SK-N-SH treated with all-trans-retinoic acid at 6 μM for 48 hours (cell line): ENCODE data around the gene YIPF4.

Source experiments
- ATAC-seq: fragments of 200-7000 bp; cut with Tn5 transposase; 3 replicates; pipeline ENCODE4 v1.9.1; 2020; ENCODE audit warnings: mild to moderate bottlenecking, moderate library complexity
- ARNTL ChIP-seq: fragments of 450-650 bp; formaldehyde crosslinking; IDR thresholded peaks from 2 replicates; pipeline ENCODE4 v1.5.0; 2020; ENCODE audit warnings: low read depth, mild to moderate bottlenecking, moderate library complexity, borderline replicate concordance
- BACH2 ChIP-seq: fragments of 250-450 bp; sonication (Bioruptor Pico); IDR thresholded peaks from 2 replicates; pipeline ENCODE4 v1.9.0; 2021; ENCODE audit warnings: mild to moderate bottlenecking, borderline replicate concordance
- CSDC2 ChIP-seq: fragments of 250-450 bp; sonication (Bioruptor Pico); IDR thresholded peaks from 2 replicates; pipeline ENCODE4 v1.5.0; 2020; ENCODE audit warnings: mild to moderate bottlenecking, moderate library complexity
- CSRNP3 ChIP-seq: fragments of 250-450 bp; sonication (Bioruptor Pico); IDR thresholded peaks from 2 replicates; pipeline ENCODE4 v1.5.1; 2021; ENCODE audit warnings: mild to moderate bottlenecking, moderate library complexity
- ESRRG ChIP-seq: fragments of 250-450 bp; sonication (Bioruptor Pico); IDR thresholded peaks from 2 replicates; pipeline ENCODE4 v1.6.1; 2021; ENCODE audit warnings: mild to moderate bottlenecking
- GLIS3 ChIP-seq: fragments of 250-450 bp; sonication (Bioruptor Pico); IDR thresholded peaks from 2 replicates; pipeline ENCODE4 v1.5.0; 2020; ENCODE audit warnings: mild to moderate bottlenecking, moderate library complexity
- ISL1 ChIP-seq: fragments of 250-450 bp; sonication (Bioruptor Pico); IDR thresholded peaks from 2 replicates; pipeline ENCODE4 v2.1.2; 2022; ENCODE audit warnings: mild to moderate bottlenecking, moderate library complexity
- OSR1 ChIP-seq: fragments of 250-450 bp; sonication (Bioruptor Pico); IDR thresholded peaks from 2 replicates; pipeline ENCODE4 v1.8.0; 2022; ENCODE audit warnings: moderate library complexity, mild to moderate bottlenecking, inconsistent platforms
- PATZ1 ChIP-seq: fragments of 250-450 bp; sonication (Bioruptor Pico); IDR thresholded peaks from 2 replicates; pipeline ENCODE4 v1.8.0; 2020; ENCODE audit warnings: mild to moderate bottlenecking, moderate library complexity, borderline replicate concordance
- POU6F1 ChIP-seq: fragments of 250-450 bp; sonication (Bioruptor Pico); IDR thresholded peaks from 2 replicates; pipeline ENCODE4 v1.8.0; 2021; ENCODE audit warnings: low read depth, mild to moderate bottlenecking, moderate library complexity, borderline replicate concordance
- PPARA ChIP-seq: fragments of 250-450 bp; sonication (Bioruptor Pico); IDR thresholded peaks from 2 replicates; pipeline ENCODE4 v1.5.0; 2020; ENCODE audit warnings: mild to moderate bottlenecking, borderline replicate concordance
- RARB ChIP-seq: fragments of 250-450 bp; sonication (Bioruptor Pico); IDR thresholded peaks from 2 replicates; pipeline ENCODE4 v1.8.0; 2021; ENCODE audit warnings: mild to moderate bottlenecking, moderate library complexity
- SNAI2 ChIP-seq: fragments of 250-450 bp; sonication (Bioruptor Pico); IDR thresholded peaks from 2 replicates; pipeline ENCODE4 v1.5.0; 2020; ENCODE audit warnings: mild to moderate bottlenecking, moderate library complexity
- TCF4 ChIP-seq: fragments of 250-450 bp; sonication (Bioruptor Pico); IDR thresholded peaks from 2 replicates; pipeline ENCODE4 v1.8.0; 2021; ENCODE audit warnings: mild to moderate bottlenecking, moderate library complexity, borderline replicate concordance
- TOX ChIP-seq: fragments of 250-450 bp; sonication (Bioruptor Pico); IDR thresholded peaks from 2 replicates; pipeline ENCODE4 v1.8.0; 2021; ENCODE audit warnings: mild to moderate bottlenecking, moderate library complexity, borderline replicate concordance
- TSHZ2 ChIP-seq: fragments of 250-450 bp; sonication (Bioruptor Pico); IDR thresholded peaks from 2 replicates; pipeline ENCODE4 v1.5.0; 2020; ENCODE audit warnings: mild to moderate bottlenecking, moderate library complexity
- ZC3H10 ChIP-seq: fragments of 250-450 bp; sonication (Bioruptor Pico); IDR thresholded peaks from 2 replicates; pipeline ENCODE4 v1.5.1; 2021; ENCODE audit warnings: mild to moderate bottlenecking, moderate library complexity
- ZFP3 ChIP-seq: fragments of 250-450 bp; sonication (Bioruptor Pico); IDR thresholded peaks from 2 replicates; pipeline ENCODE4 v1.5.0; 2020; ENCODE audit warnings: mild to moderate bottlenecking, moderate library complexity
- ZFP30 ChIP-seq: fragments of 450-650 bp; formaldehyde crosslinking; IDR thresholded peaks from 2 replicates; pipeline ENCODE4 v1.5.0; 2022; ENCODE audit warnings: mild to moderate bottlenecking, moderate library complexity
- ZNF565 ChIP-seq: fragments of 450-650 bp; formaldehyde crosslinking; conservative IDR thresholded peaks from 2 replicates; pipeline ENCODE4 v1.5.0; 2020; ENCODE audit warnings: low read depth, mild to moderate bottlenecking, moderate library complexity
- ZNF70 ChIP-seq: fragments of 450-650 bp; formaldehyde crosslinking; IDR thresholded peaks from 2 replicates; pipeline ENCODE4 v1.5.0; 2020; ENCODE audit warnings: mild to moderate bottlenecking, moderate library complexity
- ZNF8 ChIP-seq: fragments of 450-650 bp; formaldehyde crosslinking; IDR thresholded peaks from 2 replicates; pipeline ENCODE4 v1.5.0; 2020; ENCODE audit warnings: mild to moderate bottlenecking, moderate library complexity

Gene YIPF4

GRCh38 chr2:32277674-32278477, at the start of gene YIPF4:
TSS of gene YIPF4 (plus strand) at chr2:32277904. CDS start at chr2:32278156, 252 bp downstream.
- ATAC-seq: peak; percentile 100
- TF ChIP-seq PPARA (CRISPR knock-in tag) (peak; percentile 80; the same call in 1 of the 2 replicates), RARB (no peak), ZFP30 (peak; percentile 11; the same call in 1 of the 2 replicates), TSHZ2 (CRISPR knock-in tag) (peak; percentile 22; the same call in 1 of the 2 replicates), SNAI2 (CRISPR knock-in tag) (no peak), ZNF565 (CRISPR knock-in tag) (0 out of 2 replicates have a peak, but pooled peaks have one; percentile 52)
- TF ChIP-seq, all 23 proteins: peak for 4

- no peak for ATAC-seq
- TF ChIP-seq BACH2 (CRISPR knock-in tag) (no peak), PPARA (CRISPR knock-in tag) (no peak), ZFP3 (no peak), CSRNP3 (CRISPR knock-in tag) (no peak), ZNF565 (CRISPR knock-in tag) (no peak), ZC3H10 (CRISPR knock-in tag) (no peak), ESRRG (CRISPR knock-in tag) (no peak), TOX (CRISPR knock-in tag) (no peak), GLIS3 (CRISPR knock-in tag) (no peak), TCF4 (CRISPR knock-in tag) (no peak), ISL1 (CRISPR knock-in tag) (no peak), SNAI2 (CRISPR knock-in tag) (no peak), ZFP30 (no peak), POU6F1 (CRISPR knock-in tag) (no peak), ARNTL (no peak), OSR1 (CRISPR knock-in tag) (no peak), ZNF8 (CRISPR knock-in tag) (no peak)
Observed at GRCh38 chr2:32228181-32228580, 49.5 kb upstream of the YIPF4 start.

- no peak for ATAC-seq
- TF ChIP-seq OSR1 (CRISPR knock-in tag) (no peak), ZNF70 (no peak), TOX (CRISPR knock-in tag) (no peak), PPARA (CRISPR knock-in tag) (no peak), ZFP30 (no peak), CSRNP3 (CRISPR knock-in tag) (no peak), SNAI2 (CRISPR knock-in tag) (no peak), GLIS3 (CRISPR knock-in tag) (no peak)
Observed at GRCh38 chr2:32229635-32230034, 48.1 kb upstream of the YIPF4 start.

- ATAC-seq: no peak
- TF ChIP-seq ZC3H10 (CRISPR knock-in tag) (no peak), ZFP3 (no peak), CSDC2 (CRISPR knock-in tag) (no peak), RARB (no peak), CSRNP3 (CRISPR knock-in tag) (no peak), PATZ1 (no peak), BACH2 (CRISPR knock-in tag) (no peak), ZNF565 (CRISPR knock-in tag) (no peak), OSR1 (CRISPR knock-in tag) (no peak), ZFP30 (no peak), GLIS3 (CRISPR knock-in tag) (no peak), ESRRG (CRISPR knock-in tag) (no peak), ZNF8 (CRISPR knock-in tag) (no peak)
Observed at GRCh38 chr2:32231959-32232358, 45.7 kb upstream of the YIPF4 start.
